ENCODE measurements around the gene SCN7A. TPM values are rescaled to one million over a fixed set of nuclear protein-coding genes. Genes with fewer than 3 reads are reported as not detected.

The SCN7A gene
- total RNA-seq, 2 donors from 2014 or later, result 3.0 to 9.0 TPM

DNA sequence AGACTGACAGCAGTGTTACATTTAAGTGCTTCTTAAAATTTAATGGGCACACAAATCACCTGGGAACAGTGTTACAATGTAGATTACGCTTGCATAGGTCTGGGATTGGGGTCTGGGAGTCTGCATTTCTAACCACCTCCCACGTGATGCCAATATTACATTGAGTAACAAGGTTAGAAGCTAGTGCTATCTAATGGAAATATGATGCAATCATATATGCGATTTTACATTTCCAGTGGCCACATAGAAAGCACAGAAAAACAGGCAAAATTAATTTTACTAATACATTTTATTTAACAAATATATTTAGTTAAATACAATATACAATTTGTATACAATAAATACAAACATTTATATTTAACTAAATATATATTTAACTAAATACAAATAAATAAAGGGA is 53.7 kb downstream of the SCN7A start:
- H3K27ac ChIP-seq, result no peak overlapping the region

DNA sequence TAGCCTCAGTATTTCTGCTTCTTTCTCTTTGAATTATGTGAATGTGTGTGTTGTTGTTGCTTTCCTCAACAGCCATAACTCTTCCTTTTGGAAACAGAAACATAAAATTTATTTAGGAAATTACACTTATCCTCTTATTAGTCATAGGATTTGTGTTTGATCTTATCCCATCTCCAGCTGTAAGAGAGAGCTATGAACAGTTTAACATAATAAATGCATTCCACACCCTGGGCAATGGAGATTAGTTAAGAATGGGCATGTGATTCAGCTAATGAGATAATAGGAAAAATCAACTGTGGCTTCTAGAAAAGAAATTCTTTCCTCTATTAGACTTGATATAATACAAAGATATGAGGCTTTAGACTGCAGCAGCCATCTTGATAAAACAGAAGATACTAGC is 55.0 kb downstream of the SCN7A start:
- Histone ChIP-seq H3K9me3 (no peaks in the 10 kb centered on the region), H3K27me3 (replicated peaks; ENCODE audit: insufficient read depth) (no peaks in the 10 kb centered on the region), H3K4me1 (ENCODE audit: control insufficient read depth in 1 of 2, low read depth in 2 of 2) (no peaks in the 10 kb centered on the region), H3K27ac (no peak overlapping the region), H3K4me3 (no peak overlapping the region), H3K36me3 (no peaks in the 10 kb centered on the region)
- ATAC-seq (ENCODE audit: insufficient number of reproducible peaks, low FRiP score, low read depth), result no peak
- no peak for DNase-seq (ENCODE audit: low spot score)
- TF ChIP-seq, protein P1, sequence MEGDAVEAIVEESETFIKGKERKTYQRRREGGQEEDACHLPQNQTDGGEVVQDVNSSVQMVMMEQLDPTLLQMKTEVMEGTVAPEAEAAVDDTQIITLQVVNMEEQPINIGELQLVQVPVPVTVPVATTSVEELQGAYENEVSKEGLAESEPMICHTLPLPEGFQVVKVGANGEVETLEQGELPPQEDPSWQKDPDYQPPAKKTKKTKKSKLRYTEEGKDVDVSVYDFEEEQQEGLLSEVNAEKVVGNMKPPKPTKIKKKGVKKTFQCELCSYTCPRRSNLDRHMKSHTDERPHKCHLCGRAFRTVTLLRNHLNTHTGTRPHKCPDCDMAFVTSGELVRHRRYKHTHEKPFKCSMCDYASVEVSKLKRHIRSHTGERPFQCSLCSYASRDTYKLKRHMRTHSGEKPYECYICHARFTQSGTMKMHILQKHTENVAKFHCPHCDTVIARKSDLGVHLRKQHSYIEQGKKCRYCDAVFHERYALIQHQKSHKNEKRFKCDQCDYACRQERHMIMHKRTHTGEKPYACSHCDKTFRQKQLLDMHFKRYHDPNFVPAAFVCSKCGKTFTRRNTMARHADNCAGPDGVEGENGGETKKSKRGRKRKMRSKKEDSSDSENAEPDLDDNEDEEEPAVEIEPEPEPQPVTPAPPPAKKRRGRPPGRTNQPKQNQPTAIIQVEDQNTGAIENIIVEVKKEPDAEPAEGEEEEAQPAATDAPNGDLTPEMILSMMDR (IDR thresholded peaks at IDR 0.05), result no peak

More for the DNA sequence above, 53.7 kb downstream of the SCN7A start:
- H3K27me3 ChIP-seq (replicated peaks; ENCODE audit: insufficient read depth), result no peaks in the 10 kb centered on the region
- no peaks in the 10 kb centered on the region for H3K36me3 ChIP-seq
- no peaks in the 10 kb centered on the region for H3K9me3 ChIP-seq
- TF ChIP-seq, protein P1 (IDR thresholded peaks at IDR 0.05), result no peak
- H3K4me1 ChIP-seq (ENCODE audit: control insufficient read depth in 1 of 2, low read depth in 2 of 2), result no peaks in the 10 kb centered on the region
- no peak overlapping the region for H3K4me3 ChIP-seq
- DNase-seq (ENCODE audit: low spot score), result no peak
- no peak for ATAC-seq (ENCODE audit: insufficient number of reproducible peaks, low FRiP score, low read depth)

DNA sequence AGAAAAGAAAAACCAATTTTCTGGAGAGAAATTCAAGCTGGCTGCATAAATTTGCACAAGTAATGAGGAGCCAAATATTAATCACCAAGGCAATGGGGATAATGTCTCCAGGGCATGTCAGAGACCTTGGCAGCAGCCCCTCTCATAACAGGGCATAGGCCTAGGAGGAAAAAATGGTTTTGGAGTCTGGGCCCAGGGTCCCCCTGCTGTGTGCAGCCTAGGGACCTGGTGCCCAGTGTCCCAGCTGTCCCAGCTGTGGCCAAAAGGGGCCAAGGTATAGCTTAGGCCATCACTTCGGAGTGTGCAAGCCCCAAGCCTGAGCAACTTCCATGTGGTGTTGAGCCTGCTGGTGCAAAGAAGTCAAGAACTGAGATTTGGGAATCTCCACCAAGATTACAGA is 57.1 kb downstream of the SCN7A start:
- TF ChIP-seq, protein P1 (IDR thresholded peaks at IDR 0.05), result no peak
- no peak overlapping the region for H3K4me3 ChIP-seq
- no peaks in the 10 kb centered on the region for H3K4me1 ChIP-seq (ENCODE audit: control insufficient read depth in 1 of 2, low read depth in 2 of 2)
- no peaks in the 10 kb centered on the region for H3K27me3 ChIP-seq (replicated peaks; ENCODE audit: insufficient read depth)
- DNase-seq (ENCODE audit: low spot score) (no peak), ATAC-seq (ENCODE audit: insufficient number of reproducible peaks, low FRiP score, low read depth) (no peak)
- no peaks in the 10 kb centered on the region for H3K9me3 ChIP-seq
- H3K27ac ChIP-seq, result no peak overlapping the region
- no peaks in the 10 kb centered on the region for H3K36me3 ChIP-seq

DNA sequence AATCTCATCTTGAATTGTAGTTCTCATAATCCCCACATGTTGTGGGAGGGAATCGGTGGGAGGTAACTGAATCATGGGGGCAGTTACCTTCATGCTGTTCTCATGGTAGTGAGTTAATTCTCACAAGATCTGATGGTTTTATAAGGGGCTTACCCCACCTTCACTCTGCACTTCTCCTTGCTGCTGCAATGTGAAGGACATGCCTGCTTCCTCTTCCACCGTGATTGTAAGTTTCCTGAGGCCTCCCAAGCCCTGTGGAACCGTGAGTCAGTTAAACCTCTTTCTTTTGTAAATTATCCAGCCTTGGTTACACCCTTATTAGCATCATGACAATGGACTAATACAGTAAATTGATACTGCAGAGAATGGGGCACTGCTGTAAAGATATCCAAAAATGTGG is 57.9 kb downstream of the SCN7A start:
- Histone ChIP-seq H3K4me3 (no peak overlapping the region), H3K27ac (no peak overlapping the region), H3K4me1 (ENCODE audit: control insufficient read depth in 1 of 2, low read depth in 2 of 2) (no peaks in the 10 kb centered on the region), H3K27me3 (replicated peaks; ENCODE audit: insufficient read depth) (no peaks in the 10 kb centered on the region), H3K36me3 (no peaks in the 10 kb centered on the region), H3K9me3 (no peaks in the 10 kb centered on the region)
- TF ChIP-seq, protein P1 (IDR thresholded peaks at IDR 0.05), result no peak
- no peak for ATAC-seq (ENCODE audit: insufficient number of reproducible peaks, low FRiP score, low read depth)
- no peak for DNase-seq (ENCODE audit: low spot score)

DNA sequence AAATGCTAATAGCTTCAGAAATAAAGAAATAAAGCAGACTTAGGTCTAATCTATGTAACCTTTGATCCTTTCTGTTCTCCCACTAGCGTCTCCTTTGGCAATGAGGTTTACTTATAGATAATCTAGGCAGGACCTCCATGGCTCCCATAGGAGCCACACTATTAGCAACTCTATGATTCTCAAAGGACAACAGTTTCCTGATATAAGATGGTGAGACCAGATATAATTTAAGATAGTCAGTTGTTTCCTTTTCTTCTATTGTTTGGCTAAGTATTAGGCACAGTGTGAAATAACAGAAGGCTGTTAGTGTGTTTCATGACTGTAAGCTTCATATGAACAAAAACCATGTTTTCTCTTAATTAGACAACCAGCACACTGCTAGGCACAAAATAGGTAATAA is 59.6 kb downstream of the SCN7A start:
- no peak overlapping the region for H3K27ac ChIP-seq
- ATAC-seq (ENCODE audit: insufficient number of reproducible peaks, low FRiP score, low read depth) (no peak), DNase-seq (ENCODE audit: low spot score) (no peak)
- no peaks in the 10 kb centered on the region for H3K27me3 ChIP-seq (replicated peaks; ENCODE audit: insufficient read depth)
- TF ChIP-seq, protein P1 (IDR thresholded peaks at IDR 0.05), result no peak
- no peaks in the 10 kb centered on the region for H3K36me3 ChIP-seq
- no peaks in the 10 kb centered on the region for H3K9me3 ChIP-seq
- H3K4me3 ChIP-seq, result no peak overlapping the region
- no peaks in the 10 kb centered on the region for H3K4me1 ChIP-seq (ENCODE audit: control insufficient read depth in 1 of 2, low read depth in 2 of 2)

Data from thoracic aorta (tissue), 2 donors.